Midbrain (tissue), 1 donor: ENCODE results near the gene KRT7.

Experiments
- DNase-seq: peaks from one replicate; lab custom pipeline; 2025; lab: John Stamatoyannopoulos, UW

KRT7 gene

DNA sequence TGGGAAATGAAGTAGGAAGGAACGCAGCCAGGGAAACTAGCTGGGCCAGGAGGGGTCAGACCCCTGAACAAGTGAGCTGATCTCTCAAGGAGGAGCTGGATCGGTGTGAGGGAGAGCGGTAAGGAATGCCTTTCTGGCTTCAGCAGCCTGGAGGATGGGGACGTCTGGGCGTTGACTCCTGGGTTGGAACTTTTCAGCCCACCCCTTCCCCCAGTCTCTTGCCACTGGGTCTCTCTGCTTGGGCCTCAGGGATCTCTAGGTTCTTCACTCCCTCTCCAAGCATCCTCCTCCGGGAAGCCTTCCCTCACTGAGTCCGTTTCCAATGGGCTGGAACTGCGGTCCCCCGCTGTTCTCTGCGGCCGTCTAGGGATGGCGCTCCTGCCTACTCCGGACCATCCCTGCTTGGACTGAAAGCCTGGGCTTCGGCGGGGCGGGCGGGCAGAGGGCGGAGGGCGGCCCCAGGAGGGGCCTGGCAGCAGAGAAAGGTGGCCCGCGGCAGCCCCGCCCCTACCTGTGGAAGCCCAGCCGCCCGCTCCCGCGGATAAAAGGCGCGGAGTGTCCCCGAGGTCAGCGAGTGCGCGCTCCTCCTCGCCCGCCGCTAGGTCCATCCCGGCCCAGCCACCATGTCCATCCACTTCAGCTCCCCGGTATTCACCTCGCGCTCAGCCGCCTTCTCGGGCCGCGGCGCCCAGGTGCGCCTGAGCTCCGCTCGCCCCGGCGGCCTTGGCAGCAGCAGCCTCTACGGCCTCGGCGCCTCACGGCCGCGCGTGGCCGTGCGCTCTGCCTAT, at the start of gene KRT7:
TSS of gene KRT7 (plus strand) at position 570 of the 788 bp plus-strand sequence. CDS start at position 624, 54 bp downstream.
- DNase-seq = no peak

DNA sequence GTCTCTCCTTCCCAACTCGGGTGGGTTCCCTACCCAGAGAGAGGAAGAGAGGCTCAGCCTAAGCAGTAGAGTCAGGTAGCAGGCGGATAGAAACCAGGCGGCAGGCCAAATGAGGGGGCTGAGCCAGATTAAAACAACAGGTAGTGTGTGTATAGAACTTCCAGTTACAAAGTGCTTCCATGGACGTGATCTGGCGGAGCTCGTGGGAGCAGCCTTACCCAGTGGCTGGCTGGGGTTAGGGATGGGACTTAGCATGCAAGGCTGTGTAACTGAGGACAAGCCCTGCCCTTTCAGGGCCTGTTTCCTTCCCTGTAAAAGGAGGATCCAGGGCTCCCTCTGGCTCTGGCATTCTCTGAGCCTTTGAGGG, 49.5 kb upstream of the KRT7 start:
- DNase-seq = no peak

- DNase-seq = no peak
Measured at GRCh38 chr12:52183971-52184370, 49.1 kb upstream of the KRT7 start.

DNA sequence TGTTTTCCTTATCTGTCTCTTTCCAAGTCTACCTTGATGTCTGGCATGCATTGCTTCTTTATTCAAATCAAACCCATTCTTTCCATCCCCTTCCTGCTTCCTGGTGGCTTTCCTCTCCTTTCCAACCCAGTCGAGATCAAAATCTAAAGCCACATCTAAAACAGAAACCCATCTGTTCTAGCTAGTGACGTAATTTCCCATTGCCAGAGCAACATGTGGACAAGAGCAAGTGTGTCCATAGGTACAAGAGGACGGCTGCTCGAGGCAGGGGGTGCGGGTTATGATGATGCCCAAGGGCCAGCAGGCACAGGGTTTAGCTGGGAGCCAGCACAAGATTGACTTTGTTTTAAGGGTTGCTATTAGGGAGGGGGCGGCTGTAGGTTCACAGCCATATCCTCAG, 48.2 kb upstream of the KRT7 start:
- DNase-seq = no peak

GRCh38 chr12:52185400-52185967, 47.6 kb upstream of the KRT7 start:
- no peak for DNase-seq

- no peak for DNase-seq
Measured at GRCh38 chr12:52186118-52186840, 46.8 kb upstream of the KRT7 start.

DNA sequence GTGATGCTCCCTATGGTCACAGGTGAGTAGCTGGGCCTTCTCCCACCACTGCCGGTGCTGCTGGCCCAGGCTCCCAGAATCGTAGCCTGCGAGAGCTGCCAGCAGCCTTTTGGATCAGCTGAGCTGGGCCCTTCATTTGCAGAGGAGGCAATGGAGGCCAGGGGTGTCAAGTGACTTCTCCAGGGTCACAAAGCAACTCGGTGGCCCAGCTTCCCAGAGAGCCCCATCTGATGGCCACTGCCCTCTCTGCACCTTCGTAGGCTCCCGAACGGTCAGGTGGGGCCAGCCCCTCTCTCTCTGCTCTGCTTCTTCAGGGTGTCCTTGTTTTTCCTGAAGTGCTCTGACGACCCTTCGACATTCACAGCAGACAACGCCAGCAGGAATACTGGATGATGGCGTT, 45.8 kb upstream of the KRT7 start:
- no peak for DNase-seq

DNA sequence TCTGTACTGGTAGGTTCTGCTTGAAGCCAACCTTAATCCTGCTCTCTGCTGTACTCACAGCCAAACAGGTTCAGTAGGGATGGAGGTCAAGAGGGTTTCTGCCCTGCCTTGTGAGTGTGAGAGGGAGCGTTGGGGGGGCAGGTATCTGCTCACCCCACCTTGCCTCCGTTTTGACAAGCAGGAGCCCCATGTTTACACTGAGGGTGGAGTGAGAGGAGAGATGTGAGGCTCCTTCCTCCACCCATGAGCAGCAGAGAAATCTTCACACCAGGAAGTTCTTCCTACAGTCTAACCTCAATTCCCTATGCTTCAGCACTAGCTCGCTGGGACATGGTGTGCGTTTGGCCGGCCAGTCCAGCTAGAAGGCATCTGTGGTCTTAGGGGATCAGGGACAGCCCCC, 45.4 kb upstream of the KRT7 start:
- no peak for DNase-seq

- DNase-seq = no peak
Measured at GRCh38 chr12:52188658-52189057, 44.4 kb upstream of the KRT7 start.

GRCh38 chr12:52189376-52190174, 43.5 kb upstream of the KRT7 start:
- no peak for DNase-seq

DNA sequence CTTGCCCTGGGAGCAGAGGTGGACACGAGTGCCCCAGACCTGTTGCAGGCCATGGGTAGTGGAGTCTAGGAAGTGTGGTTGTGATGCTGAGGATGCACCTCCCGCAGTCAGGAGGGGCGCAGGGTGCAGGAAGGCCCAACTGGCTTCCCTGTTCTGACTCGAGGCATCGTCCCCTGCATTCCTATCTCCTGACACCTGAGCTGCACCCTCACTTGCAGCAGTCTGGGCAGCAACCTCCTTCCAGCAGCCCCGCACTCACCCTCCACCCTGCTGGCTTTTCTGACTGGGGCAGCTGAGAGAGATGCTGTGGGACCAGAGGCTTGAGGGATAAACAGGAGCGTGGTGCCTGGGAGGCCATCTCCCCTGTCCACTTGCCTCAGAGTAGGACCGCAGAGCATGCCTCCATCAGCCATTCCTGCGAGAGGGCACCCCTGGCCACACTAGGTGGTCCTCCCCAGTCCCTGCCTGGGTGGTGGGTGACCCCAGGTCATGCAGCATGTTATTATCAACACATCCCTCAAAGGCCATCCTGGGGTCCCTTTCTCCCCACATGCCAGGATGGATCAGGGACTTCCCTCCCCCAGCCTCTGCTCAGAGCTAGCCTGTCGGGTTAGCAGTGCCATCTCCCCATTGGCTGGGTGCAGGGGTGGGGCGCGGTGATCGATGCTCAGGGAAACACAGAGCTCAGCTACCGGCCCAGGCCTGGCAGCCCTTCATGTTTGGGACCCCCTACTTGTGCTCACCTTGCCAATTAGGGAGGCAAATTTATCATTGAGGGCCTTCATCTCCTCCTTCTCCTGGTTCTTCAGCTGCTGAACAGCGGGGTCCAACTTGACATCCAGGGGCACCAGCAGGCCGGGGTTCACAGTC, 41.9 kb upstream of the KRT7 start:
- DNase-seq = no peak

- no peak for DNase-seq
Measured at GRCh38 chr12:52191841-52192791, 40.9 kb upstream of the KRT7 start, which contains the start of gene KRT80. Gene KRT80 (minus strand): TSS chr12:52192014. CDS start chr12:52191902, 112 bp downstream.

DNA sequence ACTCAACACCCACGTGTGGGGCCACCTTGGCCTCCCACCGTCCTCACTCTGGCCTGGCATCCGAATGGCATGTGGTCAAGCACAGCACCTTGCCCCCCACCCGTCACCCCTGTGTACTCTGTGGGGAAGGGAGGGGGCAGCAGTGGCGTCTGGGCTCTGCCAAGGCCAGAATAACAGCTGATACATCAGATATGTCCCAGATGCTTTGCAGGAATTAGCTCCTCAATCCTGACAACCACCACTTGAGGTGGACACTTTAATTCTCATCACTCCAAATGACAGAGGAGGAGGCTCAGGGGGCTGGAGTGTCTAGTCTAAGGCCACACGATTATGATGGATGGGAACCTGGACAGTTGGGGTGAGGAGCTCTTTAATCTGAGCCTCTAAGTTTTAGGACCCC, 39.5 kb upstream of the KRT7 start:
- DNase-seq = no peak

GRCh38 chr12:52193991-52194390, 39.1 kb upstream of the KRT7 start:
- DNase-seq = no peak

DNA sequence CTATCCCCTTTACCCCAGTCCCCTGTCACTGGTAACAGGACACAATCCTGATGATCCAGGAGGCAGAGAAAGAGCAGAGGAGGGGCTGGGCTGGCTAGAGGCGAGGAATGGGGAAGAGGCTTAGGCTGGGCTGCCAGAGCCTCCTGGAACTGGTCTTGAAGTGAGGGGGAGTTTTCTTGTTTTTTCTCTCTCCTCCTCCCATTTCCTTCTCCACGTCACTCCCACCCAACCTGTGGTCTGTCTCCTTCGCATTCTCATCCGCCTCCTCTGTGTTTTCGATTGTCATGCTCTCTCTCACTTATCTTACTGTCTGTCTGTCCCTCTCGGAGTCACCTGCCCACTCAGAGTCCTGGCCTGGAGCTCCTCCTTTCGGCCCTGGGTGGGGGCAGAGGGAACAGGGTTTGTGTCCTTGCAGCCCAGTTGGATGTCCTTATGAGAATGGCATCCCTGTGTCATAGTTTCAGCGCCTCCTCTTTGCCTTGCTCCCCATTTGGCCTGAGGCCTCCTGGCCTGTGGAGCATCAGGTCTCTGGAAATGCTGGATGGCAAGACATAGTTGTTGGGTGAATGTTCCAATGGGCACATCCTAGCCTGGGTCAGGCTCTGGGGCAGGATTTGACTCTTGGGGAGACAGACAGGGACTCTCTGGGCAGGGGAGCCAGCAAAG, 37.8 kb upstream of the KRT7 start:
- DNase-seq = no peak

- DNase-seq = no peak
Measured at GRCh38 chr12:52197371-52198231, 35.4 kb upstream of the KRT7 start.

- no peak for DNase-seq
Measured at GRCh38 chr12:52198454-52199215, 34.4 kb upstream of the KRT7 start.
